MM.1S (cell line): Measurements from ENCODE around the gene TUBGCP6.

Experiments used
- DNase-seq: peaks from one replicate; pipeline ENCODE4 v3.0.0-alpha.2; 2015
- H2AFZ ChIP-seq: fragments of 300-600 bp; sonication (generic); 2 replicates; pipeline ENCODE4 v1.6.0; 2016; ENCODE audit warnings: antibody characterized with exemption, low read length
- H3F3A ChIP-seq: fragments of 300-600 bp; sonication (generic); 2 replicates; pipeline ENCODE4 v1.6.1; 2016; ENCODE audit warnings: mild to moderate bottlenecking, antibody characterized with exemption, low read length, moderate library complexity, mixed read lengths; ENCODE audit not compliant: insufficient read depth
- H3K27ac ChIP-seq: fragments of 300-600 bp; sonication (generic); 2 replicates; pipeline ENCODE4 v1.5.1; 2016; ENCODE audit warnings: mild to moderate bottlenecking, low read length
- H3K27me3 ChIP-seq: fragments of 300-600 bp; sonication (generic); replicated peaks from 2 replicates; pipeline ENCODE4 v1.6.0; 2016; ENCODE audit warnings: low read length; ENCODE audit not compliant: insufficient read depth
- H3K36me3 ChIP-seq: fragments of 300-600 bp; sonication (generic); replicated peaks from 2 replicates; pipeline ENCODE4 v1.6.1; 2016; ENCODE audit warnings: mild to moderate bottlenecking, low read length, mixed read lengths; ENCODE audit not compliant: insufficient read depth
- H3K4me1 ChIP-seq: fragments of 300-600 bp; sonication (generic); 2 replicates; pipeline ENCODE4 v1.6.1; 2016; ENCODE audit warnings: low read length, mixed read lengths
- H3K4me2 ChIP-seq: fragments of 300-600 bp; sonication (generic); 2 replicates; pipeline ENCODE4 v1.6.0; 2016; ENCODE audit warnings: low read depth, low read length
- H3K4me3 ChIP-seq: fragments of 300-600 bp; sonication (generic); 2 replicates; pipeline ENCODE4 v1.5.1; 2016; ENCODE audit warnings: low read length, mixed read lengths
- H3K79me2 ChIP-seq: fragments of 300-600 bp; sonication (generic); 2 replicates; pipeline ENCODE4 v1.6.1; 2016; ENCODE audit warnings: mixed run types, low read length, mixed read lengths
- H3K9ac ChIP-seq: fragments of 300-600 bp; sonication (generic); 2 replicates; pipeline ENCODE4 v1.6.1; 2016; ENCODE audit warnings: low read length, mixed read lengths
- H3K9me2 ChIP-seq: fragments of 300-600 bp; sonication (generic); replicated peaks from 2 replicates; pipeline ENCODE4 v1.6.1; 2016; ENCODE audit warnings: mild to moderate bottlenecking, low read length, mixed read lengths; ENCODE audit not compliant: insufficient read depth
- H3K9me3 ChIP-seq: fragments of 300-600 bp; sonication (generic); replicated peaks from 2 replicates; pipeline ENCODE4 v1.6.1; 2016; ENCODE audit warnings: mild to moderate bottlenecking, low read length, mixed read lengths; ENCODE audit not compliant: insufficient read depth
- H4K20me1 ChIP-seq: fragments of 300-600 bp; sonication (generic); 2 replicates; pipeline ENCODE4 v1.6.1; 2016; ENCODE audit warnings: mild to moderate bottlenecking, low read length, moderate library complexity, mixed read lengths; ENCODE audit not compliant: insufficient read depth
- EZH2 ChIP-seq: fragments of 300-600 bp; sonication (generic); optimal IDR thresholded peaks from 2 replicates; pipeline ENCODE3; 2017; ENCODE audit warnings: low read depth, mild to moderate bottlenecking, antibody characterized with exemption, low read length, mixed read lengths
- EZH2phosphoT487 ChIP-seq: fragments of 300-600 bp; sonication (generic); IDR thresholded peaks from 2 replicates; pipeline ENCODE4 v1.6.1; 2018; ENCODE audit warnings: antibody characterized with exemption, low read length
- TF ChIP-seq, protein P1 (sequence below): fragments of 300-600 bp; sonication (generic); IDR thresholded peaks from 2 replicates; pipeline ENCODE4 v1.5.1; 2016; ENCODE audit warnings: antibody characterized with exemption, low read length, mixed read lengths

The TUBGCP6 gene

DNA sequence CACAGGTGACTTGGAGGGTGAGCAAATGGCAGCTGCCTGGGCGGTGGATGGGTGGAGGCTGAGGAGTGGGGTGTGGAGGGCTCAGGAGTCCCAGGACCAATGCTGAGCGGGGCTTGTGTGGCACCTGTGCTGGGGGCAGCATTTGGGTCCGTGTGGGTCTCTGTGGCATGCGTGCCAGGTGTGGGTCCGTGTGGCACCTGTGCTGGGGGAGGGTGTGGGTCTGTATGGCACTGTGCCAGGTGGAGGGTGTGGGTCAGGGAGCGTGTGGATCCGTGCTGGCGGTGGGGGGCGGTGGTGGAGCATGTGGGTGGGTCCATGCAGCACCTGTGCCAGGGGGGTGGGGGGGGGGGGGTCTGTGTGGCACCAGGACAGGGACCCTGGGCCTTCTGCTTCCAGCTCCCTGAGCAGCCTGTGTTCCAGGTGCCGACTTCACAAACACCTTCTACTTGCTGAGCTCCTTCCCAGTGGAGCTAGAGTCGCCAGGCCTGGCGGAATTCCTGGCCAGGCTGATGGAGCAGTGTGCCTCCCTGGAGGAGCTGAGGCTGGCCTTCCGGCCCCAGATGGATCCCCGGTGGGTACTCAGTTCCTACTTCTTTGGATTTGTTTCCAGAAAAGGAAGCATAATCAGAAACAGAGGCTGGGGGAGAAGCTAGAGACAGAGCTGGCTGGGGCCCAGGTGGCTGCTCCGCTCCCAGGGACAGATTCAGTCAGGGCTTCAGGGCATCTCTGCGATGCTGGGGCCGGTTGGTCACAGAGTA, 29.3 kb downstream of the TUBGCP6 start:
- Histone ChIP-seq H3K4me3 (no peak overlapping the region), H3K36me3 (no peaks in the 10 kb centered on the region; the same call in 1 of the 2 replicates), H3K9me2 (no peaks in the 10 kb centered on the region), H3K9me3 (no peaks in the 10 kb centered on the region), H3K27me3 (no peaks in the 10 kb centered on the region), H3K79me2 (peaks cover 20% of the 10 kb centered on the region), H3K27ac (no peak overlapping the region), H3F3A (no peaks in the 10 kb centered on the region), H2AFZ (no peak overlapping the region), H4K20me1 (no peaks in the 10 kb centered on the region), H3K9ac (no peak overlapping the region), H3K4me2 (no peak overlapping the region), H3K4me1 (no peaks in the 10 kb centered on the region)
- DNase-seq: no peak
- TF ChIP-seq EZH2phosphoT487: no peak
- TF ChIP-seq, protein P1, sequence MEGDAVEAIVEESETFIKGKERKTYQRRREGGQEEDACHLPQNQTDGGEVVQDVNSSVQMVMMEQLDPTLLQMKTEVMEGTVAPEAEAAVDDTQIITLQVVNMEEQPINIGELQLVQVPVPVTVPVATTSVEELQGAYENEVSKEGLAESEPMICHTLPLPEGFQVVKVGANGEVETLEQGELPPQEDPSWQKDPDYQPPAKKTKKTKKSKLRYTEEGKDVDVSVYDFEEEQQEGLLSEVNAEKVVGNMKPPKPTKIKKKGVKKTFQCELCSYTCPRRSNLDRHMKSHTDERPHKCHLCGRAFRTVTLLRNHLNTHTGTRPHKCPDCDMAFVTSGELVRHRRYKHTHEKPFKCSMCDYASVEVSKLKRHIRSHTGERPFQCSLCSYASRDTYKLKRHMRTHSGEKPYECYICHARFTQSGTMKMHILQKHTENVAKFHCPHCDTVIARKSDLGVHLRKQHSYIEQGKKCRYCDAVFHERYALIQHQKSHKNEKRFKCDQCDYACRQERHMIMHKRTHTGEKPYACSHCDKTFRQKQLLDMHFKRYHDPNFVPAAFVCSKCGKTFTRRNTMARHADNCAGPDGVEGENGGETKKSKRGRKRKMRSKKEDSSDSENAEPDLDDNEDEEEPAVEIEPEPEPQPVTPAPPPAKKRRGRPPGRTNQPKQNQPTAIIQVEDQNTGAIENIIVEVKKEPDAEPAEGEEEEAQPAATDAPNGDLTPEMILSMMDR: no peak
- no peak for TF ChIP-seq EZH2

DNA sequence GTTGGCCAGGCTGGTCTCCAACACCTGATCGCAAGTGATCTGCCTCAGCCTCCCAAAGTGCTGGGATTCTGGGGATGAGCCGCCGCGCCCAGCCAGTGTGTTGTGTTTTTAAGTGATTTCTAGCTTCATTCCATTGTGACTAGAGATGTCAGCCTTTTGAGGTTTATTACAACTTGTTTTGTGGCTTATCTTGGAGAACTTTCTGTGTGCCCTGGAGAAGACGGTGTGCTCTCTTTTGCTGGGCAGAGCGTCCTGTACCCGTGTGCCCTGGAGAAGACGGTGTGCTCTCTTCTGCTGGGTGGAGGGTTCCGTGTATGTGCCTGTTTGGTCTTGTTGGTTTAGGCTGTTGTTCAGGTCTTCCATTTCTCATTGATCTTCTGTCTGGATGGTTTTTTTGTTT, 31.6 kb downstream of the TUBGCP6 start:
- Histone ChIP-seq H3K36me3 (no peaks in the 10 kb centered on the region; the same call in 1 of the 2 replicates), H4K20me1 (no peaks in the 10 kb centered on the region), H3K4me2 (no peak overlapping the region), H3K4me3 (no peak overlapping the region), H3K9me3 (no peaks in the 10 kb centered on the region), H3K27me3 (no peaks in the 10 kb centered on the region), H2AFZ (no peak overlapping the region), H3K79me2 (peaks cover 20% of the 10 kb centered on the region), H3K9ac (no peak overlapping the region), H3F3A (no peaks in the 10 kb centered on the region), H3K27ac (no peak overlapping the region), H3K9me2 (no peaks in the 10 kb centered on the region), H3K4me1 (no peaks in the 10 kb centered on the region)
- TF ChIP-seq EZH2phosphoT487 (no peak), EZH2 (no peak)
- TF ChIP-seq, protein P1: no peak
- DNase-seq: no peak

DNA sequence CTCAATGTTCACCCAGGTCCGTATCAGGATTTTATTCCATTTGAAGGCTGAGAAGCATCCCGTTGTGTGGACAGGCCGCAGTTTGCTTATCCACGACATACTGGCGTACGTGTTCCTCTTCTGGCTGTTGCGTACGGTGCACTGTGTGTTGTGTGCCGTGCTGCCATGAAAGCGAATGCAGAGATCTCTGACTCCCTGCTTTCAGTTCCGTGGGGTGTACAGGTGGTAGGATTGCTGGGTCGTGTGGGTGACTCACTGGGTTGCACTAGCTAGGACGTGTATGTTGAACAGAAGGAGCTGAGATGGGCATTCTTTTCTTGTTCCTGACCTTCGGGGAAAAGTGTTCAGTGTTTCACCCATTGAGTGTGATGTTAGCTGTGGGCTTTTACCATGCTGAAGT, 33.7 kb downstream of the TUBGCP6 start:
- no peak for DNase-seq
- no peak overlapping the region for H3K4me3 ChIP-seq
- no peak overlapping the region for H2AFZ ChIP-seq
- no peaks in the 10 kb centered on the region for H3K9me3 ChIP-seq
- no peaks in the 10 kb centered on the region for H3K4me1 ChIP-seq
- no peaks in the 10 kb centered on the region for H3K27me3 ChIP-seq
- no peak overlapping the region for H3K27ac ChIP-seq
- H3K9ac ChIP-seq: no peak overlapping the region
- no peaks in the 10 kb centered on the region for H3F3A ChIP-seq
- no peaks in the 10 kb centered on the region; the same call in 1 of the 2 replicates for H3K36me3 ChIP-seq
- H3K9me2 ChIP-seq: no peaks in the 10 kb centered on the region
- H3K4me2 ChIP-seq: no peak overlapping the region
- TF ChIP-seq, protein P1: no peak
- TF ChIP-seq EZH2 (no peak), EZH2phosphoT487 (no peak)
- H3K79me2 ChIP-seq: peaks cover 20% of the 10 kb centered on the region
- no peaks in the 10 kb centered on the region for H4K20me1 ChIP-seq
